ENCODE measurements around the gene KRTAP4-11.
"Not testable (repeated sequence)": the region's sequence is repeated elsewhere in the genome, so short reads cannot be mapped to it uniquely, and the experiment has no call there.

KRTAP4-11 gene

DNA sequence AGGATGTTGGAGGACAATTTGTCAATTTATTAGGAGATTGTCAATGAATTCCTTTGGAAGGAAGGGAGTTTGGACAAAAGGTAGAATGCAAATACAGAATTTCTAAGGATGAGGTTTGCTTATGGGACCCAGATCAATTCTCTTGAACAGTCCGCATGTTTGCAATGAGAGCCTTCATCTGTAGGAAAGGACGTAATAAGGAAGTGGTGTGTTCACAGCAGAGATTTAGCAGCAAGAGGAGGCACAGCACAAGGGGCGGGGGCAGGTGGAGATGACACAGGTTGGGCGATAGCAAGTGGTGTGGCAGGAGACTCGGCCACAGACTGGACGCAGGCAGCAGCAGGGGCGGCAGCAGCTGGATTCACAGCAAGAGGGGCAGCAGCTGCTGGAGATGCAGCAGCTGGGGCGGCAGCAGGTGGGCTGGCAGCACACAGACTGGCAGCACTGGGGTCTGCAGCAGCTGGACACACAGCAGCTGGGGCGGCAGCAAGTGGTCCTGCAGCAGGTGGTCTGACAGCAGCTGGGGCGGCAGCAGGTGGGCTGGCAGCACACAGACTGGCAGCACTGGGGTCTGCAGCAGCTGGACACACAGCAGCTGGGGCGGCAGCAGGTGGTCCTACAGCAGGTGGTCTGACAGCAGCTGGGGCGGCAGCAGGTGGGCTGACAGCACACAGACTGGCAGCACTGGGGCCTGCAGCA is 5.3 kb upstream of the KRTAP4-11 start:
- DNase-seq = not testable (repeated sequence)

DNA sequence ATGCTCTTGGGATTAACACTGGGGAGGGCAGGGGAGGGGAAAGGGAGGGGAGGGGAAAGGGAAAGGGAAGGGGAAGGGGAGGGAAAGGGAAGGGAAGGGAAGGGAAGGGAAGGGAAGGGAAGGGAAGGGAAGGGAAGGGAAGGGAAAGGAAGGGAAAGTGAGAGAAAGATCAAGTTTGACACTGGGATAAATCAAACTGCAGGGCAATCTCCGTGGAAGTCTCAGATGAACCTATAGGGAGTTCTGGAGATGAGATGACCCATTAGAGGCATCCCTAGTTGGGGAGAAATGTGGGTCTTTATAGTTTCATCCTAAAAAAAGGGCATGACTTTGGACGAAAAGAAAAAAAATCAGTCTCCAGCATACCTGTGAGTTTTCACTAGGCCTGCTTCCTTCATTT is 3.6 kb upstream of the KRTAP4-11 start:
- DNase-seq = no peak

DNA sequence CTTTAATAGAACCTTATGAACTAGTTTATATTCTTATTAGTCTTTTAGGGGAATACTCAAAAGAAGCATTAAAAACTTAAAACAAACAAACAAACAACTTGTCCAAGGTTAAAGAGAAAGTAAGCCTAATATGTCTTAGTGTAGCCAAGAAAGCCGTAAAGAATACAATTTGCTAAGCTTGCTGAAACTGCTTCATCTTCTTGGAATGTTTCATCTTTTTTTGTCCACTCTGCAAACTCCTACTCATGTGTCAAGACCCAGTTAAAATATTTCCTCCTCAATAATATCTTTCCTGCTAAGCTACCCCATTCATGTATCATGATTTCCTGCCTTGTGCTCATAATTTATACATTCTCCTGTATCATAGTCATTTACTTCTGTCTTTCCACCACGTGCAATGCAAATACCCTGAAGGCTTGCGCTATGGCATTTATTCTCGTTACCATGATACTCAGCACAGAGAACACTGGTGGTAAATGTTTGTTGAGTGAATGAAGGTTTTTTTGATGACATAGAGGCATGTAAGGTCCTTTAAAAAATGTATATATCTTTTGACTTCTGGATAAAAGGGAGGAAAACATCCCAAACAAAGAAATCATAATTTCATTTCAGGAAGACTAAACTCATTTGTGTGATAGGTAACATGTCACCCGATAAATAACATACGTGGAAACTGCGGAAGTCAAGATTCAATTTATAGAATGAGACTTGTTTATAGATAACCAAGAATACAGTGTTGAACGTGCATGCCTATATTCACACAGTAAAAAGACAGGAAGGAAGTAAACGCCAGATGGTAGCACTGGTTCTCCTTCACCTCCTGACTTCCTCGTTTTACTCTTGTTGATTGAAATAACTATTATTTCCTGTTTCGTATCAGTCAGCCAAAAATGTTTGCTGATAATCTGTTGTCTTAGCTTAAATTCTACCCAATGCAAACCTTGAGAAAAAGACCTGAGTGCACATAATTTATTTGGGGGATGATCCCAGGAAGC is 1.8 kb upstream of the KRTAP4-11 start:
- not testable (repeated sequence) for DNase-seq

DNA sequence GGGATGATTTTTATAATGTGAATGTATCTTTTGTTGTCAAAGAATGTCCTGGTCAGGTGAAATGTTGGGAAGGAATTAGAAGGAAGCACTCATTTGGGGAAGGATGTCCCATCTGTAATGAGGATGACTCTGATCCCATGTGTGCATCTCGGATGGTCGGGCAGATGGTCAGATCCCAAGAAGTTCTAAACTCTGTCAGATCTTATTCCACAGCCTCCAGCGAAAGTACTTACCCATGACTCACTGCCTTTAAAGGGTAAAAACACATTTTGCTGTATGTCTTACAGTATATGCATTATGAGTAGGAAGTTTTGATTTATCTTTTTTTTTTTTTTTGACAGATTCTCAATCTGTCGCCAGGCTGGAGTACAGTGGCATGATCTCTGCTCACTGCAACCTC is 548 bp upstream of the KRTAP4-11 start:
- no peak for DNase-seq

DNA sequence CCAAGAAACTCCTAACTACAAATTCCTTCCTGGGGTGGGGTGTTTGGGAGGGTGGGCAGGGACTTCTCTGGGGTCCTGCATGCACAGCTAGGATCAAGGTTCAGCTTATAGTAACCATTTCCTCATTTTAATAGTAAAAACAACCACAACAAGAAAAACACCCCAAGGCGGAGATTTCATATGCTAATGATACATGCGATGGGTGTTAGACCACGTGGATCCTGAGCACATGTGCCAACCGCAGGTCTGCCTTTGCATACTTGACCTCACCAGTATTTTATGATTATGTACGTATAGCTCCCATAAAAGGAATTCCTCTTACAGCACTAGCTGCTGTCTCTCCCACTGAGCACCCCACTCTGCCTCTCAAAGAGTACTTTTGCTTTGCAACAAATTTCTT is 1.9 kb downstream of the KRTAP4-11 start:
- DNase-seq = no peak

DNA sequence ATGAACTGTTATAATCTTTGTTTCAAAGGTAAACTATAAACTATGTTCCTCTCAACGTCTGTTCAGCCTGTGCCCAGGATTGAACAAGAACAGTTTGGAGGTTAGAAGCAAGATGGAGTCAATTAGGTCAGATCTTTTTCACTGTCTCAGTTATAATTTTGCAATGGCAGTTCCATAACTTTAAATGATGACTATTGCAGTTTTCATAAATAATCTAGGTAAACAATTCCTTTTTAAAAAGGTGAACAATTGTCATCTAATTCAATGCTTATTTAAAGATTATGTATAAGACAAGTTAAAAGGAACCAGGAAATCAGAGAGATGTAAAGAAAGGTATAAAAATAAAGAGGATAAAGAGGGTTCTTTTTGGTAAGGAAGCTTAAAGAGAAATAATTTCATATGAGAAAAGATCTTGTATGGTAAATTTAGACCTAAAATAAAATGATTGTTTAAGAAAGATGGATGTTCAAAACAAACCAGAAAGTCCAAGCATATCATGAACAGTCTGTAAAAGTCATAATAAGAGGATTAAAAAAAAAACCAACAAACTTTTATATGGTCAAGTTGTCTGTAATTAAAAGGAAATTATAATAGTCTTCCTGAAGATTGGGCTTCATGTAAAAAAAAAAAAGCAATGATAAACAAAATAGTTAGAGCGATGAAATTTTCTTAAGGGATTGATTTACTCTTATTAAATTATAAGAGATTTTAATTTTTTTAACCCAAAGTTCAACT is 6.9 kb downstream of the KRTAP4-11 start:
- no peak for DNase-seq

DNA sequence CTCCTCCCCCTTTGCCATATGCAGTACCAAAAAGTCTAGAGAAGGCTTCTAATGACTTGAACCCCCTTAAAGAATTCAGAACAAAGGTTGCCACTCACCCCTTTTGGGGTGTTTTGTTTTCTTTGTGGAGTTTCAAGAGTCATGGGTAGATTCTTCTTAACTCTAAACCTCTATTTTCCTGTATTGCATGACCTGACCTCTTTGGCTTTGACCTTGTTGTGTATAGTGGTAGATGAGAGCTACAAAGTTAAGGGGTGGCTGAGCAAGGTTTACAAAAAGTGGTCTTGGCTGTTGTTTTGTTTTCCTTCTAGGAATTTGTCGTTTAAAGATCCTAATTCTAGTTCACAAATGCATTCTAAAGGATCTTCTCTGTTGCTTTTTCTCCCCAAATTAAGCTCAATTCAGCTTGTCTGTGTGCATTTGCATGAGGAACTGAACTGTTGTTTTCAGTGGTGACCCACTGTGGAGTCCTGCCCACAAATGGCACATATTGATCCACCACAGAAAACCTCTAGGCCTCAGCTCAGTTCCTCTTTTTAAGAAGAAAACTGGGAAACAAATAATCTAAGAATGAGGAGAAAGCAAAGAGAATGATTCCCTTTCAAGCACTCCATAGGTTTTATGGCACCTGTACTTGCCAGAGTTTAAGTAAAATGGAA is 9.3 kb downstream of the KRTAP4-11 start:
- DNase-seq = not testable (repeated sequence)

DNA sequence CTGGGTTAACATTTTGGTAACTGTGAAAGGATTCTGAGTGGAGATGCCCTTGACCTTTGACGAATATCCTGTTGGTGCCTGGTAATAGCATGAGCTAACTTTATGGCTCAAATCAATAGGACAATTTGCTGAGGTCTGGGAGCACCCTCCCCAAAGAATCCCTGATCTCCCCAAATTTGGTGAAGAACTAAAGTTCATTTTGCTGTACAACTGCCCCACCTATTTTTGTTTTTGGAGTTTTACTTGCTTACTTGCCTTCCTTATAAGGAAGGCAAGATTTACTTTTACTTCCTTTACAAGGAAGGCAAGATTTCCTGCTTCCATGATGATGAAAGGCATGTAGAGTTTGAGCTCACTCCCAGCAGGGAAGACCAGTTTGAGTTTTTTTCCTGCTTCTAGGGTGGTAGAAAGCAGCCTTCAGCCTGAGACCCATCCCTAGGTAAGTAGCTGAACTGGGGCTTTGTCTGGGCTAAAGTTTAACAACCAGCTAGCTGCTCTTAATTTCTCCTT is 10.2 kb downstream of the KRTAP4-11 start:
- no peak for DNase-seq

DNA sequence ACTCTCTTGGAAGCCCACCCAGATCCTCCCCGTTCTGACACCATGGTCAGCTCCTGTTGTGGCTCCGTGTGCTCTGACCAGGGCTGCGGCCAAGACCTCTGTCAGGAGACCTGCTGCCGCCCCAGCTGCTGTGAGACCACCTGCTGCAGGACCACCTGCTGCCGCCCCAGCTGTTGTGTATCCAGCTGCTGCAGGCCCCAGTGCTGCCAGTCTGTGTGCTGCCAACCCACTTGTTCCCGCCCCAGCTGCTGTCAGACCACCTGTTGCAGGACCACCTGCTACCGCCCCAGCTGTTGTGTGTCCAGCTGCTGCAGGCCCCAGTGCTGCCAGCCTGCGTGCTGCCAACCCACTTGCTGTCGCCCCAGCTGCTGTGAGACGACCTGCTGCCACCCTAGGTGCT is 12.8 kb downstream of the KRTAP4-11 start, which contains the start of gene KRTAP4-9:
Gene KRTAP4-9 (plus strand): TSS at position 43 of the 400 bp plus-strand sequence. CDS start 0 bp downstream, at position 43.
- DNase-seq = not testable (repeated sequence)

DNA sequence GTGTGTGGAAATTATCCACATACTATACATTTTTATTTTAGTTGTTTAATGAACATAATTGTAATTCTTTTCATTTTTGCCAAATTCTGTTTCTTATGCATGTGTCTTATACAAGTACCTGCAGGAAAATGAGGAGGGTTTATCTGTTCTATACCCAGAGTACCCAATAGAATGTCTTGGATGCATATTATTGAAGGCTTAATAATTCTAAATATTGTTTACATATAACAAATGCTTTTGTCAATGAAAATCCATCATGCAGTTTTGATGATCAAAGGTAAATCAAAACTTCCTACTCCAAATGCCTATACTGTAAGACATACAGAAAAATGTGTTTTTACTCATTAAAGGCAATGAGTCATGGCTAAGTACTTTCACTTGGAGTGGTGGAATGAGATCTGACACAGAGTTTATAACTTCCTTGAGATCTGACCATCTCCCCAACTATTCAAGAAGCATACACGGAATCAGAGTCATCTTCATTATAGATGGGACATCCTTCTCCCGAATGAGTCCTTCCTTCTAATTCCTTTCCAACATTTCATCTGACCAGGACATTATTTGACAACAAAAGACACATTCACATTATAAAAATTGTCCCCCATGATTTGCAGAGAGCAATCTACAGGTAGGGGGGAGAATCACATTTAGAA is 13.7 kb downstream of the KRTAP4-11 start:
- DNase-seq = not testable (repeated sequence)

DNA sequence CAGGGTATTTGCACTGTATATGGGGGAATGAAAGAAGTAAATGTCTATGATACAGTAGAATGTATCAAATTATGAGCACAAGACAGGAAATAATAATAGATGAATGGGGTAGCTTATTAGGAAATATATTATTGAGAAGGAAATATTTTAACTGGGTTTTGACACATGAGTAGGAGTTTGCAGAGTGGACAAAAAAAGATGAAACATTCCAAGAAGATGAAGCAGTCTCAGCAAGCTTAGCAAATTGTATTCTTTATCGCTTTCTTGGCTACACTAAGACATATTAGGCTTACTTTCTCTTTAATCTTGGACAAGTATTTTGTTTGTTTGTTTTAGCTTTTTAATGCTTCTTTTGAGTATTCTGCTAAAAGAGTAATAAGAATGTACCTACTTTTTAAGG is 14.3 kb downstream of the KRTAP4-11 start:
- no peak for DNase-seq

DNA sequence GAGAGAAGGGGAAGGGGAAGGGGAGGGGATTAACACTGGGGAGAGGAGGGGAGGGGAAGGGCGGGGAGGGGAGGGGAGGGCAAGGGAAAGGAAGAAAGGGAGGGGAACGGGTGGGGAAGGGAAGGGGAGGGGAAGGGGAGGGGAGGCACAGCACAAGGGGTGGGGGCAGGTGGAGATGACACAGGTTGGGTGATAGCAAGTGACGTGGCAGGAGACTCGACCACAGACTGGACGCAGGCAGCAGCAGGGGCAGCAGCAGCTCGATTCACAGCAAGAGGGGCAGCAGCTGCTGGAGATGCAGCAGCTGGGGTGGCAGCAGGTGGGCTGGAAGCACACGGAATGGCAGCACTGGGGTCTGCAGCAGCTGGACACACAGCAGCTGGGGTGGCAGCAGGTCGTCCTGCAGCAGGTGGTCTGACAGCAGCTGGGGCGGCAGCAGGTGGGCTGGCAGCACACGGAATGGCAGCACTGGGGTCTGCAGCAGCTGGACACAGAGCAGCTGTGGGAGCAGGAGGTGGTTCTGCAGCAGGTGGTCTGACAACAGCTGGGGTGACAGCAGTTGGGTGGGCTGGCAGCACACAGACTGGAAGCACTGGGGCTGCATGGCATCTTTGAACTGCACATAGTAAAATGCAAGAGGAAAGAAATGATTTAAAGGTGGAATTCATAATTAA is 16.4 kb downstream of the KRTAP4-11 start, which contains the start of gene KRTAP4-16:
Gene KRTAP4-16 (minus strand): TSS at position 624 of the 674 bp plus-strand sequence. CDS start 0 bp downstream, at position 624.
- no peak for DNase-seq

DNA sequence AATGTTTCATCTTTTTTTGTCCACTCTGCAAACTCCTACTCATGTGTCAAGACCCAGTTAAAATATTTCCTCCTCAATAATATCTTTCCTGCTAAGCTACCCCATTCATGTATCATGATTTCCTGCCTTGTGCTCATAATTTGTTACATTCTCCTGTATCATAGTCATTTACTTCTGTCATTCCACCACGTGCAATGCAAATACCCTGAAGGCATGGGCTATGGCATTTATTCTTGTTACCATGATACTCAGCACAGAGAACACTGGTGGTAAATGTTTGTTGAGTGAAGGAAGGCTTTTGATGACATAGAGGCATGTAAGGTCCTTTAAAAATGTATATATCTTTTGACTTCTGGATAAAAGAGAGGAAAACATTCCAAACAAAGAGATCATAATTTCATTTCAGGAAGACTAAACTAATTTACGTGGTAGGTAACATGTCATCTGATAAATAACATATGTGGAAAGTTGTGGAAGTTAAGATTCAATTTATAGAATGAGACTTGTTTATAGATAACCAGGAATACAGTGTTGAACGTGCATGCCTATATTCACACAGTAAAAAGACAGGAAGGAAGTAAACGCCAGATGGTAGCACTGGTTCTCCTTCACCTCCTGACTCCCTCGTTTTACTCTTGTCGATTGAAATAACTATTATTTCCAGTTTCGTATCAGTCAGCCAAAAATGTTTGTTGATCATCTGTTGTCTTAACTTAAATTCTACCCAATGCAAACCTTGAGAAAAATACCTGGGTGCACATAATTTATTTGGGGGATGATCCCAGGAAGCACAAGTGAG is 18.3 kb downstream of the KRTAP4-11 start:
- DNase-seq = not testable (repeated sequence)

DNA sequence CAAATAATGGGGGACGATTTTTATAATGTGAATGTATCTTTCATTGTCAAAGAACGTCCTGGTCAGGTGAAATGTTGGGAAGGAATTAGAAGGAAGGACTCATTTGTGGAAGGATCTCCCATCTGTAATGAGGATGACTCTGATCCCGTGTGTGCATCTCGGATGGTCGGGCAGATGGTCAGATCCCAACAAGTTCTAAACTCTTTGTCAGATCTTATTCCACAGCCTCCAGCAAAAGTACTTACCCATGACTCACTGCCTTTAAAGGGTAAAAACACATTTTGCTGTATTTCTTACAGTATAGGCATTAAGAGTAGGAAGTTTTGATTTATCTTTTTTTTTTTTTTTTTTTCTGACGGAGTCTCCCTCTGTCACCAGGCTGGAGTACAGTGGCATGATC is 19.7 kb downstream of the KRTAP4-11 start:
- DNase-seq = no peak

DNA sequence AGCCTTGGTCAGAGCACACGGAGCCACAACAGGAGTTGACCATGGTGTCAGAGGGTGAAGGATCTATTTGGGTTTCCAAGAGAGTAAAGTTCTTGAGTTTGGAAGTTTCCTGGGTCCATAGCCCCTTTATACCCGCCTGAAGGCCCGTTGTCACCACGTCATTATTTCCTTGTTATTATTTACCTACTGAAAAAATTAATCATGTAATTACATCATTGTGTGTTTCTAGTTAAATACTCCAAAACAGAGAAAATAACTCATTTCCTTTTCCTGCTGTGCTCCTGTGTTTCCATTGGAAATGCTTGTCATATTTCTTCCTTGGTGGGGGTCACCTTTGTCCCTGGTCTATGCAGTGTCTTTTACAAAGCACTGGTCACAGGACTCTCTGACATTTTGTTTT is 20.1 kb downstream of the KRTAP4-11 start, which contains the start of gene KRTAP4-8:
Gene KRTAP4-8 (minus strand): TSS at position 101 of the 400 bp plus-strand sequence. CDS start 58 bp downstream, at position 43.
- no peak for DNase-seq

DNA sequence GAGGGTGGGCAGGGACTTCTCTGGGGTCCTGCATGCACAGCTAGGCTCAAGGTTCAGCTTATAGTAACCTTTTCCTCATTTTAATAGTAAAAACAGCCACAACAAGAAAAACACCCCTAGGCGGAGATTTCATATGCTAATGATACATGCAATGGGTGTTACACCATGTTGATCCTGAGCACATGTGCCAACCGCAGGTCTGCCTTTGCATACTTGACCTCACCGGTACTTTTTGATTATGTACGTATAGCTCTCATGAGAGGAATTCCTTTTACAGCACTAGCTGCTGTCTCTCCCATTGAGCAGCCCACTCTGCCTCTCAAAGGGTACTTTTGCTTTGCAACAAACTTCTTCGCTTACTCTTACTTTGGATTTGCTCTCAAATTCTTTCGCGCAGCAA is 22.1 kb downstream of the KRTAP4-11 start:
- DNase-seq = no peak

DNA sequence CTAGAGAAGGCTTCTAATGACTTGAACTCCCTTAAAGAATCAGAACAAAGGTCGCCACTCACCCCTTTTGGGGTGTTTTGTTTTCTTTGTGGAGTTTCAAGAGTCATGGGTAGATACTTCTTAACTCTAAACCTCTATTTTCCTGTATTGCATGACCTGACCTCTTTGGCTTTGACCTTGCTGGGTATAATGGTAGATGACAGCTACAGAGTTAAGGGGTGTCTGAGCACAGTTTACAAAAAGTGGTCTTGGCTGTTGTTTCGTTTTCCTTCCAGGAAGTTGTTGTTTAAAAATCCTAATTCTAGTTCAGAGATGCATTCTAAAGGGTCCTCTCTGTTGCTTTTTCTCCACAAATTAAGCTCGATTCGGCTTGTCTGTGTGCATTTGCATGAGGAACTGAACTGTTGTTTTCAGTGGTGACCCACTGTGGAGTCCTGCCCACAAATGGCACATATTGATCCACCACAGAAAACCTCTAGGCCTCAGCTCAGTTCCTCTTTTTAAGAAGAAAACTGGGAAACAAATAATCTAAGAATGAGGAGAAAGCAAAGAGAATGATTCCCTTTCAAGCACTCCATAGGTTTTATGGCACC is 29.3 kb downstream of the KRTAP4-11 start:
- not testable (repeated sequence) for DNase-seq

DNA sequence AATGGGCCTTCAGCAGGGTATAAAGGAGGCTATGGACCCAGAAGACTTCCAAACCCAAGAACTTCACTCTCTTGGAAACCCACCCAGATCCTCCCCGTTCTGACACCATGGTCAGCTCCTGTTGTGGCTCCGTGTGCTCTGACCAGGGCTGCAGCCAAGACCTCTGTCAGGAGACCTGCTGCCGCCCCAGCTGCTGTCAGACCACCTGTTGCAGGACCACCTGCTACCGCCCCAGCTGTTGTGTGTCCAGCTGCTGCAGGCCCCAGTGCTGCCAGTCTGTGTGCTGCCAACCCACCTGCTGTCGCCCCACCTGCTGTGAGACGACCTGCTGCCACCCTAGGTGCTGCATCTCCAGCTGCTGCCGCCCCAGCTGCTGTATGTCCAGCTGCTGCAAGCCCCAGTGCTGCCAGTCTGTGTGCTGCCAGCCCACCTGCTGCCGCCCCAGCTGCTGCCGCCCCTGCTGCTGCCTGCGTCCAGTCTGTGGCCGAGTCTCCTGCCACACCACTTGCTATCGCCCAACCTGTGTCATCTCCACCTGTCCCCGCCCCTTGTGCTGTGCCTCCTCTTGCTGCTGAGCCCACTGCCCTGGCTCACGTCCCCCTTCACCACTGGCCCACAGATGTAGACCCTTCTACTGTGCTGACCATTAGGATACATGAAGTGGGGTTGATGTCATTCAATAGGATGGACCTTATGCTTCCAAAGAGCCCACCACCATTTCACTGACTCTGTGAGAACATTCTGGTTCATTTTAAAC is 33.9 kb downstream of the KRTAP4-11 start, which contains the start of gene KRTAP4-7:
Gene KRTAP4-7 (plus strand): TSS at position 51 of the 757 bp plus-strand sequence. CDS start 57 bp downstream, at position 108.
- DNase-seq = not testable (repeated sequence)
